Measurements from ENCODE around the gene CDH2.

The CDH2 gene

GRCh38 chr18:27994571-27994970, 182.4 kb downstream of the CDH2 start:
- no peak for DNase-seq (ENCODE audit: low spot score)

GRCh38 chr18:27991391-27991790, 185.5 kb downstream of the CDH2 start:
- DNase-seq (ENCODE audit: low spot score) = no peak

GRCh38 chr18:27985832-27986231, 191.1 kb downstream of the CDH2 start:
- DNase-seq (ENCODE audit: low spot score) = no peak

GRCh38 chr18:27983780-27984179, 193.2 kb downstream of the CDH2 start:
- no peak for DNase-seq (ENCODE audit: low spot score)

GRCh38 chr18:27976806-27977408, 200.0 kb downstream of the CDH2 start:
- DNase-seq (ENCODE audit: low spot score) = no peak

GRCh38 chr18:27970321-27970720, 206.6 kb downstream of the CDH2 start:
- no peak for DNase-seq (ENCODE audit: low spot score)

GRCh38 chr18:27969206-27969605, 207.7 kb downstream of the CDH2 start:
- DNase-seq (ENCODE audit: low spot score) = no peak

GRCh38 chr18:27967913-27968824, 208.8 kb downstream of the CDH2 start:
- DNase-seq (ENCODE audit: low spot score) = no peak

GRCh38 chr18:27966881-27967280, 210.0 kb downstream of the CDH2 start:
- DNase-seq (ENCODE audit: low spot score) = no peak

GRCh38 chr18:27964811-27965210, 212.1 kb downstream of the CDH2 start:
- no peak for DNase-seq (ENCODE audit: low spot score)

GRCh38 chr18:27959101-27959500, 217.8 kb downstream of the CDH2 start:
- DNase-seq (ENCODE audit: low spot score) = no peak

GRCh38 chr18:27956001-27956640, 220.8 kb downstream of the CDH2 start:
- no peak for DNase-seq (ENCODE audit: low spot score)

GRCh38 chr18:27954226-27954625, 222.7 kb downstream of the CDH2 start:
- no peak for DNase-seq (ENCODE audit: low spot score)

- DNase-seq (ENCODE audit: low spot score) = no peak
These were observed 224.2 kb downstream of the CDH2 start for GRCh38 chr18:27952741-27953140.

GRCh38 chr18:27950648-27951228, 226.2 kb downstream of the CDH2 start:
- no peak for DNase-seq (ENCODE audit: low spot score)

- DNase-seq (ENCODE audit: low spot score) = no peak
These were observed 227.9 kb downstream of the CDH2 start for GRCh38 chr18:27948986-27949385.

GRCh38 chr18:27942706-27943105, 234.2 kb downstream of the CDH2 start:
- DNase-seq (ENCODE audit: low spot score) = no peak

- no peak for DNase-seq (ENCODE audit: low spot score)
These were observed 245.4 kb downstream of the CDH2 start for GRCh38 chr18:27931535-27931934.

GRCh38 chr18:27922780-27923179, 254.2 kb downstream of the CDH2 start:
- no peak for DNase-seq (ENCODE audit: low spot score)

GRCh38 chr18:27921904-27922751, 254.8 kb downstream of the CDH2 start:
- DNase-seq (ENCODE audit: low spot score) = no peak

GRCh38 chr18:27921392-27921791, 255.5 kb downstream of the CDH2 start:
- no peak for DNase-seq (ENCODE audit: low spot score)

- no peak for DNase-seq (ENCODE audit: low spot score)
These were observed 256.1 kb downstream of the CDH2 start for GRCh38 chr18:27920836-27921235.
